Natural killer cell (primary cell): ENCODE data around the gene BCAP29. TPM values are rescaled to one million over a fixed set of nuclear protein-coding genes. Genes with fewer than 3 reads are reported as not detected.

Source experiments
- ATAC-seq, 3 donors: fragments of 150-1000 bp in 2 of 3; fragments of 200-7000 bp in 1 of 3; cut with Tn5 transposase; 1 replicate in 1 of 3; 2 replicates in 2 of 3; pipeline ENCODE4 v1.10.0; 2021; ENCODE audit warnings: mild to moderate bottlenecking in 2 of 3, moderate library complexity in 2 of 3
- DNase-seq, 2 donors: peaks; one replicate each; pipeline versions ENCODE4 v3.0.0 to v3.0.0-alpha.2; 2013 to 2021; ENCODE audit warnings: mixed read lengths in 1 of 2
- H3K27ac ChIP-seq: one replicate; pipeline ENCODE4 v1.5.1; 2013; ENCODE audit warnings: mild to moderate bottlenecking, low read length
- H3K27me3 ChIP-seq: one replicate; pipeline ENCODE4 v1.6.1; 2013; ENCODE audit warnings: low read length; ENCODE audit not compliant: control insufficient read depth, insufficient read depth
- H3K36me3 ChIP-seq: one replicate; pipeline ENCODE4 v1.6.1; 2013; ENCODE audit warnings: low read length; ENCODE audit not compliant: control insufficient read depth, insufficient read depth
- H3K4me1 ChIP-seq: one replicate; pipeline ENCODE4 v1.6.1; 2013; ENCODE audit warnings: low read length; ENCODE audit not compliant: control insufficient read depth, insufficient read depth
- H3K4me3 ChIP-seq: one replicate; pipeline ENCODE4 v1.5.1; 2013; ENCODE audit warnings: low read length
- H3K9me3 ChIP-seq: one replicate; pipeline ENCODE4 v1.6.1; 2013; ENCODE audit warnings: low read length; ENCODE audit not compliant: control insufficient read depth, insufficient read depth
- H3K27ac Mint-ChIP-seq, 2 donors: one replicate each; pipeline ENCODE4 v1.8.0; 2022; ENCODE audit warnings: mild to moderate bottlenecking in 2 of 2, mixed read lengths in 2 of 2, moderate library complexity in 1 of 2
- H3K27me3 Mint-ChIP-seq, 2 donors: one replicate each; pipeline ENCODE4 v1.8.0; 2022; ENCODE audit warnings: low read depth in 2 of 2, mixed read lengths in 2 of 2
- H3K36me3 Mint-ChIP-seq: one replicate; pipeline ENCODE4 v1.8.0; 2022; ENCODE audit warnings: mixed read lengths
- H3K4me1 Mint-ChIP-seq, 2 donors: one replicate each; pipeline ENCODE4 v1.8.0; 2022; ENCODE audit warnings: mixed read lengths in 2 of 2
- H3K4me3 Mint-ChIP-seq: one replicate; pipeline ENCODE4 v1.8.0; 2022; ENCODE audit warnings: mild to moderate bottlenecking, moderate library complexity, mixed read lengths
- H3K9me3 Mint-ChIP-seq, 2 donors: one replicate each; pipeline ENCODE4 v1.8.0; 2022; ENCODE audit warnings: mixed read lengths in 2 of 2
- CTCF ChIP-seq: fragments of 200-600 bp; IDR thresholded peaks from one replicate; pipeline ENCODE4 v1.8.0; 2022; ENCODE audit warnings: antibody characterized with exemption
- WGBS: methylation state at CpG from one replicate; pipeline ENCODE4 v1.1.7; 2013; ENCODE audit warnings: missing lambda C conversion rate; ENCODE audit not compliant: insufficient coverage; 5-methylcytosine and 5-hydroxymethylcytosine counted together
- intact Hi-C: fragments of 100-400 bp; cut with micrococcal nuclease; formaldehyde crosslinking; loops from one replicate; pipeline ENCODE4 v1.14.2; 2022
- total RNA-seq, 4 donors: library from RNA; stranded (reverse); fragments of 120-200 nt in 1 of 4; gene quantifications; one replicate each; pipeline versions ENCODE4 v1.2.3 to v1.2.4, GENCODE V29; 2013 to 2022

BCAP29 gene
- total RNA-seq, 3 donors from 2014 or later (not counting 1 experiment from before 2014, with no cell fraction given): 22.1 to 33.3 (median 27.1) TPM

GRCh38 chr7:107593025-107593410 lies 13.0 kb downstream of the BCAP29 start:
- WGBS: 97% methylated on average over 1 of the region's 1 CpG
- H3K4me1 Mint-ChIP-seq: no peaks in the 10 kb centered on the region
- Histone ChIP-seq H3K27ac (no peak overlapping the region), H3K27me3 (no peaks in the 10 kb centered on the region), H3K36me3 (peaks cover 8% of the 10 kb centered on the region), H3K9me3 (no peaks in the 10 kb centered on the region), H3K4me3 (no peak overlapping the region), H3K4me1 (no peaks in the 10 kb centered on the region)
- intact Hi-C loops: no loop called here
- DNase-seq (no peak), ATAC-seq (no peak)
- no peaks in the 10 kb centered on the region for H3K27me3 Mint-ChIP-seq
- no peak overlapping the region for H3K4me3 Mint-ChIP-seq
- no peaks in the 10 kb centered on the region for H3K9me3 Mint-ChIP-seq
- H3K36me3 Mint-ChIP-seq: peaks cover 9% of the 10 kb centered on the region
- H3K27ac Mint-ChIP-seq: no peak overlapping the region
- TF ChIP-seq CTCF: no peak

GRCh38 chr7:107594961-107595737 lies 15.1 kb downstream of the BCAP29 start:
- H3K4me1 Mint-ChIP-seq: no peaks in the 10 kb centered on the region
- H3K36me3 Mint-ChIP-seq: peaks cover 9% of the 10 kb centered on the region
- H3K4me1 ChIP-seq: no peaks in the 10 kb centered on the region
- no peak overlapping the region for H3K27ac ChIP-seq
- no peaks in the 10 kb centered on the region for H3K27me3 ChIP-seq
- H3K4me3 ChIP-seq: no peak overlapping the region
- H3K36me3 ChIP-seq: peaks cover 8% of the 10 kb centered on the region
- intact Hi-C loops: no loop called here
- DNase-seq: no peak
- H3K27ac Mint-ChIP-seq: no peak overlapping the region
- H3K27me3 Mint-ChIP-seq: no peaks in the 10 kb centered on the region
- no peaks in the 10 kb centered on the region for H3K9me3 Mint-ChIP-seq
- 95% methylated on average over 3 of the region's 4 CpGs for WGBS
- H3K4me3 Mint-ChIP-seq: no peak overlapping the region
- H3K9me3 ChIP-seq: no peaks in the 10 kb centered on the region
- no peak for ATAC-seq
- no peak for TF ChIP-seq CTCF

DNA sequence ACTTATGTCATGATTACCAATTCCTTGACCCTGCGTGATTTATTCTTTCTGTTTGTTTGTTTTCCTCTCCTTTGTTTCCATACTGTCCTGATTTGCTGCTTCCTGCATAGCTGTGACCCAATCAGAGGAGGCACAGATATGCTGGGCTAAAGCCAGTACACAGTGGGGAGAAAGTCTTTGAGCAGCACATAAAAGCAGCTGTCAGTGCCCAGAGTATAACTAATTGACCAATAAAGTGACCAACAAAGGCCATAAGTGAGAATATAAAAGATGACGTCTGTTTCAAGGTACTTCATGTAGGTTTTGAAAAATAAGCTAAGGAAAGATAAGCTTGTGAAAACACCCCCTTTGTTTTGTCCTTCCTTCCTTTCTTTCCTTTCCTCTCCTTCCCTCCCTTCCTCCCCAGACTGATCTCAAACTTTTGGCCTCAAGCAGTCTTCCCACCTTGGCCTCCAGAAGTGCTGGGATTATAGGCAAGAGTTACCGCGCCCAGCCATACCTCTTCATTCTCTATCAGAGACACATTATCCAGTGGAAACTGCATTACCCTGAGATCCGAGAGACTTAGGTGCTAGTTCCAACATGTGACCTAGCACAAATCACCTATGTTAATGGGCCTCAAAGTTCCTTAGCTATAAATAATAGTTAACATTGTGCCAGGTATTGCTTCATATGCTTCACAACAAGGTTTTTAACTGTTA lies 17.0 kb downstream of the BCAP29 start:
- intact Hi-C loops: no loop called here
- Histone ChIP-seq H3K27ac (no peak overlapping the region), H3K9me3 (no peaks in the 10 kb centered on the region), H3K36me3 (peaks cover 12% of the 10 kb centered on the region), H3K4me1 (no peaks in the 10 kb centered on the region), H3K4me3 (no peak overlapping the region), H3K27me3 (no peaks in the 10 kb centered on the region)
- 100% methylated on average over 4 of the region's 5 CpGs for WGBS
- no peak for ATAC-seq
- no peak for TF ChIP-seq CTCF
- Mint-ChIP-seq H3K27ac (no peak overlapping the region), H3K9me3 (no peaks in the 10 kb centered on the region), H3K4me3 (no peak overlapping the region), H3K36me3 (peaks cover 9% of the 10 kb centered on the region), H3K4me1 (no peaks in the 10 kb centered on the region), H3K27me3 (no peaks in the 10 kb centered on the region)
- DNase-seq: no peak
